Measurements from ENCODE around the gene AQP12B. TPM values are rescaled to one million over a fixed set of nuclear protein-coding genes. Genes with fewer than 3 reads are reported as not detected.

Gene AQP12B
- total RNA-seq, 1 donor = not detected

GRCh38 chr2:240637901-240638345 is 44.8 kb downstream of the AQP12B start:
- Histone ChIP-seq H4K20me1 (ENCODE audit: insufficient read depth, low read length) (no peaks in the 10 kb centered on the region), H3K27me3 (ENCODE audit: insufficient read depth, low read length) (peaks cover 11% of the 10 kb centered on the region), H3K9me3 (ENCODE audit: low read depth, low read length) (peaks cover 3% of the 10 kb centered on the region), H3K4me3 (ENCODE audit: insufficient read depth, low read length) (no peak overlapping the region), H3K27ac (ENCODE audit: low read depth, low read length) (no peak overlapping the region), H3K36me3 (ENCODE audit: insufficient read depth, low read length) (no peaks in the 10 kb centered on the region), H3K4me1 (ENCODE audit: insufficient read depth, low read length) (no peaks in the 10 kb centered on the region), H3K4me2 (ENCODE audit: insufficient read depth, low read length) (no peak overlapping the region), H2AFZ (ENCODE audit: low read length) (no peak overlapping the region), H3K79me2 (ENCODE audit: insufficient read depth, low read length) (no peaks in the 10 kb centered on the region)
- DNase-seq (ENCODE audit: insufficient read length, low spot score, missing footprints) = peak; percentile 55
- no peak for TF ChIP-seq CTCF (IDR thresholded peaks at IDR 0.05; ENCODE audit: extremely low read depth, low read depth, low read length)

- no peaks in the 10 kb centered on the region for H3K36me3 ChIP-seq (ENCODE audit: insufficient read depth, low read length)
- no peak overlapping the region for H3K4me2 ChIP-seq (ENCODE audit: insufficient read depth, low read length)
- no peaks in the 10 kb centered on the region for H3K4me1 ChIP-seq (ENCODE audit: insufficient read depth, low read length)
- DNase-seq (ENCODE audit: insufficient read length, low spot score, missing footprints) = peak; percentile 74
- H3K9me3 ChIP-seq (ENCODE audit: low read depth, low read length) = peaks cover 3% of the 10 kb centered on the region
- no peak overlapping the region for H2AFZ ChIP-seq (ENCODE audit: low read length)
- no peak overlapping the region for H3K27ac ChIP-seq (ENCODE audit: low read depth, low read length)
- H4K20me1 ChIP-seq (ENCODE audit: insufficient read depth, low read length) = no peaks in the 10 kb centered on the region
- H3K4me3 ChIP-seq (ENCODE audit: insufficient read depth, low read length) = no peak overlapping the region
- peaks cover 11% of the 10 kb centered on the region for H3K27me3 ChIP-seq (ENCODE audit: insufficient read depth, low read length)
- no peak for TF ChIP-seq CTCF (IDR thresholded peaks at IDR 0.05; ENCODE audit: extremely low read depth, low read depth, low read length)
- H3K79me2 ChIP-seq (ENCODE audit: insufficient read depth, low read length) = no peaks in the 10 kb centered on the region
Observed at GRCh38 chr2:240637116-240637900, 45.4 kb downstream of the AQP12B start.

- no peak overlapping the region for H3K4me2 ChIP-seq (ENCODE audit: insufficient read depth, low read length)
- H3K27me3 ChIP-seq (ENCODE audit: insufficient read depth, low read length) = peaks cover 11% of the 10 kb centered on the region
Observed at GRCh38 chr2:240636563-240637115, 46.0 kb downstream of the AQP12B start.

More at GRCh38 chr2:240636563-240637115, 46.0 kb downstream of the AQP12B start:
- H3K79me2 ChIP-seq (ENCODE audit: insufficient read depth, low read length) = no peaks in the 10 kb centered on the region
- H3K36me3 ChIP-seq (ENCODE audit: insufficient read depth, low read length) = no peaks in the 10 kb centered on the region
- peak; percentile 73 for DNase-seq (ENCODE audit: insufficient read length, low spot score, missing footprints)
- H3K4me1 ChIP-seq (ENCODE audit: insufficient read depth, low read length) = no peaks in the 10 kb centered on the region
- no peaks in the 10 kb centered on the region for H4K20me1 ChIP-seq (ENCODE audit: insufficient read depth, low read length)
- H3K9me3 ChIP-seq (ENCODE audit: low read depth, low read length) = peaks cover 3% of the 10 kb centered on the region
- H2AFZ ChIP-seq (ENCODE audit: low read length) = no peak overlapping the region
- no peak overlapping the region for H3K27ac ChIP-seq (ENCODE audit: low read depth, low read length)
- TF ChIP-seq CTCF (IDR thresholded peaks at IDR 0.05; ENCODE audit: extremely low read depth, low read depth, low read length) = no peak
- H3K4me3 ChIP-seq (ENCODE audit: insufficient read depth, low read length) = no peak overlapping the region

All from osteoblast (primary cell).